HT-29 (cell line): Measurements from ENCODE around the gene LCOR. TPM values are rescaled to one million over a fixed set of nuclear protein-coding genes. Genes with fewer than 3 reads are reported as not detected.

Source experiments
- DNase-seq: peaks from one replicate; pipeline ENCODE4 v3.0.0-alpha.2; 2015; ENCODE audit warnings: low spot score
- total RNA-seq: library from RNA; depleted of rRNA; stranded (reverse); fragments of >200 nt; shearing (Covaris generic); gene quantifications from 2 replicates; pipeline ENCODE4 v1.2.3, GENCODE V29; 2014

LCOR gene
- total RNA-seq, 1 experiment from 2014 or later: 20.2 TPM

DNA sequence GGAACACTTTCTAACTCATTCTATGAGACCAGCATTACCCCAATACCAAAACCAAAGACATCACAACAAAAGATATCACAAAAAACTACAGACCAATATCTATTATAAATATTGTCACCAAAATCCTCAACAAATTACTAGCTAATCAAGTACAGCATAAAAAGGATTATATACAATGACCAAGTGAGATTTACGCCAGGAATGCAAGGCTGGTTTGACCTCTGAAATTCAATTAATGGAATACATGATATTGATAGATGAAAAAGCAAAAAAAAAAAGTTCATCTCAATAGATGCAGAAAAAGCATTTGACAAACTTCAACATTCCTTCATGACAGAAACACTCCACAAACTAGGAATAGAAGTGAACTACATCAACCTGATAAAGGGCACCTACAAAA, 175.3 kb downstream of the LCOR start:
- DNase-seq: no peak

DNA sequence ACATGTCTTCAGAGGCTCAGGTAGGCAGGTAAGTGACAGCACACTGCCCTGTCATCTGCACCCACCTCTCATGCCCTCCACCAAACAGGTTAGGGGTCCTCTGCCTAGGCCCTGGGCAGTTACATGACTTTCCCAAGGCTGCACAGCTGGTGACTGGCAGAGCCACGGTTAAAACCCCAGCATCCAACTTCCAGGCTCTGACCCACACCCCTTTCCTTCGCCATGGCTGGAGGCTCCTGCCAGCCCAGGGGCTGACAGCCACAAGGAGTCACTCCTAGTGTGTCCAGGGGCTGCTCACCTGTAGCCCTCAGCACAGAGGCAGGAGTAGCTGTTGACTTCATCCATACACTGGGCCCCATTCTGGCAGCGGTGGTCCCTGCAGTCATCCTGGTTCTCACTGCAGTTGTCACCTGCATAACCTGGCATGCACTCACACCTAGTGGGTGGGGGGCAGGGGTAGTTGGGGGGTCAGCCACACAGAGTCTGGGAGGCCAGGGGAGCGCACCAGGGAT, 178.7 kb downstream of the LCOR start:
- no peak for DNase-seq

DNA sequence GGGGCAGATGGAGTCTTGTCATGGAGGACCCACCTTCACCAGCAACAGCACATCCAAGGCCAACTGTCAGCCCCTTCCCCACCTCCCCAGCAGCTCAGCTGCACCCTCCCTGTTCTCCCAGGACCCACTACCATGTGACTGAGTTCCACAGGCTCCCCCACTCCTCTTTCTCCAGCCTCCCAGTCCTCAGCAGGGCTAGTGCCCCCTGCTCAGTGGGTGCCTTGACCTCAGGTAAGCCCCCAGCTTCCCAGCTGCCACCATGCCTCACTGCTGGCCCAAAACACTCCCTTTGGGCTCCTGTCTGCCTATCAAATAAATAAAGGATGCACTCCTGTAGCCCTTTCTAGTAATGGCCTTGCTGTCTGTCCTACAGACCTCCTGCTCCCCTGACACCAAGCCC, 179.3 kb downstream of the LCOR start:
- DNase-seq: no peak

DNA sequence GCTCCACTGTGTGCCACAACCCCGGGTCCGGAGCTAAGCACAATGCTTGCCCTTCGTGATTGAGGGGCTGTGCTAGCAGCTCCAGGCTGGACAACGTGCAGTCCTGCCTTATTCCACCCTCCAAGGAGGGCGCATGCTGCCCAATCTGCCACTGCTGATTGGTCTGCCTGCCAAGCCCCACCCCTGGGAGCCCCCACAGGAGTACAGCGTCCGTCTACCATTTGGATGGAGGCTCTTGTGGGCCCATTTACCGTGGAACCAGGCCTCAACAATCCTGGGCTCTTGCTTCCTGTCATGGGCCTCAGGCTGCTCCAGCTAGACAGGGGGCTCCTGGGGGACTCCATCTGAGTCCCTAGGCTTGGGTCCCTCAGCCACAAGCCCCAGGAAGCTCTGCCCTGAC, 180.4 kb downstream of the LCOR start:
- no peak for DNase-seq

DNA sequence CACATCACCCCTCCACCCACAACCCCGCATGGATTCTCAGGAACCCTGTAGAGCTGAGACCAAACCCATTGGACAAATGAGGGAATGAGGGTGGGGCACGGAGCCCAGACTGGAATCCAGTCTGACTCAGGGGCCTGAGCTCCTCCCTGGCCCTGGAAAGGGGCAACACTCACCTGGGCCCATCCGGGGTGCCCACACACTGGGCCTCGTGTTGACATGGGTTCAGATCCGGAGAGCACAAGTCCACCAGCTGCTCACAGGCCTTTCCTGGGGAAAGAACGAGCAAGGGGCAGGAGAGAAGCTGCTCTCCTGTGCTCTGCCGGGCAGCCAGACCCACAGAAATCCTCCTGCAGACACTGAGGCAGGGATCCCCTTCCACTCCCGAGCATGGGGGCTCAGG, 181.5 kb downstream of the LCOR start:
- no peak for DNase-seq

DNA sequence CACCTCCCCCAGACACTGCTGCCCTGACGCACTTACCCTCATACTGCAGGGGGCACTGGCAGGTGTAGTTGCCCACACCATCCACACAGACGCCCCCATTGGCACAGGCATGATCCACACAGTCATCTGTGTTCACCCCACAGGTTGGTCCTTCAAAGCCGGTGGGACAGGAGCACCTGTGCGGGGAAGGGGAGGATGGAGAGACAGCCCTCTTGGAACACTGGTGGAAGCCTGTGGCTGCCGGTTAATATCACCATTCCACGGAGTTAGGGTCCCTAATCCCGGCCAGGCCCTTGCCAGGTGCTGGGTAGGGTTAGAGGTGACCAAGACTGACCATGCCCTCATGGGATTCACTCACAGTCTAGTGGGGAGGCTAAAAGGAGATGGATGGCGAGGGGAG, 181.9 kb downstream of the LCOR start:
- no peak for DNase-seq

DNA sequence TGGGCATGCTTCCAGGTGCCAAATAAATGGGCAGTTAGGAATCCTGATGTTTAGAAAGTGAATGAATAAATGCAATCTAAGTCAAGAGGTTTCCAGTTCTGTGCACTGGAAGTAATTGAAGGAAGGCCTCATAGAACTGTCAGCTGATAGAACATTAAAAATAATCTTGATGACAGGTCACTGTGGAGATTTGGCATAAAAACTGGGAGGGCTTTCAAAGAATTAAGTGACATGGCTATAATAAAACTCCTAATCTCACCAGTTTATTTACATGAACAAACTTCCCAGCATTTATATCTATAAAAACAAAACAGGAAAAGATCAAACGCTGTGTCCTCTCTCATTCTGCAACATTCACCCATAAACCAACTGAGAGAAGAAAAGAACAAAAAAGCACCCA, 183.1 kb downstream of the LCOR start:
- no peak for DNase-seq

DNA sequence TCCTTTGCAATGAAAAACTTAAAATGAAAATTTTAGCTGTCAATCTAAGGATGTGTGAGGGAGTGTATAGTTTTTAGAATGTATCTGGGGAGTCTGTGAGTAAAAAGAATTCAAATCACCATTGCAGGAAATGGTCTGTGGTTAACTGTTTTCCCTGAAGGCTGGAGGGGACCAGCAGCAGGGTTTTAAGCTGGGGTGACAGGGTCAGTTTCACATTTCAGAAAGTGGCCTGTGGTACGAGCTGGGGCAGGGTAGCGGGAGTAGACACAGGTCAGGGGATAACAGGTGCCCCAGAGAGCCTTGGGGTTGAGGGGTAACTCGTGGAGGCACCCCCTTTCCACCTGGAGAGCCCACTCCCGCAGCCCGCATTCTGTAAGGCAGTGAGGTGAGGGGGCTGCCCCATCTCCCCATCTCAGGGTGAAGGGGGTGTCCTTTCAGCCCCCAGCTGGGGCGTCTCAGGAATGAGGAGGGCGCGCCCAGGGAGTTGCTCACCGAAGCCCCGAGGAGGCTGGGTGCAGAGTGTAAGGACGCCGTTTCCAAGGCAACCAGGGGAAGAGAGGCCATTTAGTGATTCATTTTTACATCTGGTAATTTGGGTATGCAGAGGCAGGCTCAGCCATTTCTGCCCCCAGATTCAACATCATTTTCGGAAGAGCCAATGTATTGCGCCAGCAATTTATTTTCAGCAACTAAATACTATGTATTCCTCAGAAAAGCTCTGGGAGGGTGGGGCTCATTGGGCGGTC, 184.8 kb downstream of the LCOR start:
- no peak for DNase-seq

DNA sequence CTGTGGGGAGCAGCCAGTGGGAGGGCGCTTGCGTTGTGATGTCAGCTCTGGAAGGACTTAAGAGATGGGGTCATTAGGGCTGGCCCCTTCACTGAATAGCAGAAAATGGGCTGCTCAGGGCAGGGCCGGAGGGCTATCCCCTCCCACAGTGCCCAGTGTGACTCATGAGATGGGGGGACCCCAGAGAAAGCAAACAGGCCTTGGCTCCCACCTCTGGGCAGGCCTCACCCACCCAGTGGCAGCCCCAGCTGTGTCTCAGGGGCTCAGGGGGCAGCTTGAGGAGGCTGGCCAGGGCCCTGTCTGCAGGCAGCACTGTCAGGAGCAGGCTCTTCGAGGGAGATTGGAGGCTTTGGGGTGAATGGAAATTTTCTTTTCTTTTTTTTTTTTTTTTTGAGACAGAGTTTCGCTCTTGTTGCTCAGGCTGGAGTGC, 185.4 kb downstream of the LCOR start:
- DNase-seq: no peak

DNA sequence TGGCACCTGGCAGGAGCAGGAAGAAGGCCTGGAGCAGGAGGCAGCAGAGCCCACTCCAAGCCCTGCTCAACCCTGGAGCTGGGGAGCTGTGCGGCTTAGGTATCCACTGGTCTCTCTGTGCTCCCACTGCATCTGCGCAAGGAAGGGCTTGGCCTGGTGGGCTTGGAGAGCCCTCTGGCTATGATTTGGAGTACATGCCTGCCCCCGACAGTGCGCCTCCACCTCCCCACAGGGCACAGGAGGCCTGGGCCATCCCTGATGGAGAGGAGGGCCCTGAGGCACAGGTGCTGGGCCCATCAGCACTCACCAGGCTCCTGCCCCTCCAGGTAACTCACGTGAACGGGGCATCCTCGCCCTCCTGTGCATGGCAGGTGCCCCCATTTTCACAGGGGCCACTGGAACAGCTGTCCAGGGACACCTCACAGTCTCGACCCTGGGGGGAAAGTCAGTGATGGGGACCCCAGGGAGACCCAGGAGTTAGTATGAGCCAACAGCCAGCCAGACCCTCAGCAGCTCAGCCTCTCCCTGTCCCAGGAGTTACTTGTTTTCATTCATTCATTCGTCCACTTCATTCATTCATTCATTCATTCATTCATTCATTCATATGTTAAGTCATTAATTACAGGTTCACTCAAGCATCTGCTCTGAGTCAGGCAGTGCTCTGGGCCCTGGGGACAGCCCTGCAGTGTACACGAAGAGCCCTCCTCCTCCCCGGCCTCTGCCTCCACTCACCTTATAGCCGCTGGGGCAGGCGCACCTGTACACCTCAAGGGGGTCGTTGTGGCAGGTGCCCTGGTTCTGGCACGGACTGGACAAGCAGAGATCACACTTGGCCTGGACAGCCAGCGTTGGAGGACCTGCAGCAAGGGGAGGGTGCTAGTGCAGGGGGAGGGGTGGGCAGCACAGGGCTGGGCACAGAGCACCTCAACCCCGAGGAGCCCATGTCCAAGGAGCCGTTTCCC, 186.4 kb downstream of the LCOR start:
- DNase-seq: no peak

DNA sequence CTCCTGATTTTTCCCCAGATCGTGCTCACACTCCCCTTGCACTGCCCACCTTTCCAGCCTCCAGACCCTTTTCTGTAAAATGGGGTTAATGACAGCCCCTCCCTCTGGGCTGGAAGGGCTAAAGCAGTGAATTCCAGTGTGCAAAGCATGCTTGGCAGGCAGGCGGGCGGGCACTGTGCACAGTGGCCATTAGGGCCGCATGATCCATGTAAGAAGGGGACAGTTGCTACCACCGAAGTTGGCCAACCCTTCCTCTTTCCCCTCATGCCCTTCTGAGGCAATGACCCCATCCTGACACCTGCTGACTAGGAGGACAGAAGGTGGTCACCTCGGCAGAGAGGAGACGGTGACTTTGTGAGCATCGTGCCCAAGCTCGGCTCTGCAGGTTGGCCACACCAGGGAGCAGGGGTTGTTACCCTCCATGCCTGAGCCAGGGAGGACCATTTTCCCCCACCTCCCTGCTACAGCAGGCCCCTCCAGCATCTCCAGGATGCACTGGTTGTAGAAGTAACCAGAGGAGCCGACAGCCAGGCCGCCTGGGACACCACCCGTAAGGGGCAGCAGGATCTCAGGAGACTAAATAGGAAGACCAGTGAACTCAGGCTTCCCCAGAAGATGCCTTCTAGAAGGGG, 187.2 kb downstream of the LCOR start:
- no peak for DNase-seq

DNA sequence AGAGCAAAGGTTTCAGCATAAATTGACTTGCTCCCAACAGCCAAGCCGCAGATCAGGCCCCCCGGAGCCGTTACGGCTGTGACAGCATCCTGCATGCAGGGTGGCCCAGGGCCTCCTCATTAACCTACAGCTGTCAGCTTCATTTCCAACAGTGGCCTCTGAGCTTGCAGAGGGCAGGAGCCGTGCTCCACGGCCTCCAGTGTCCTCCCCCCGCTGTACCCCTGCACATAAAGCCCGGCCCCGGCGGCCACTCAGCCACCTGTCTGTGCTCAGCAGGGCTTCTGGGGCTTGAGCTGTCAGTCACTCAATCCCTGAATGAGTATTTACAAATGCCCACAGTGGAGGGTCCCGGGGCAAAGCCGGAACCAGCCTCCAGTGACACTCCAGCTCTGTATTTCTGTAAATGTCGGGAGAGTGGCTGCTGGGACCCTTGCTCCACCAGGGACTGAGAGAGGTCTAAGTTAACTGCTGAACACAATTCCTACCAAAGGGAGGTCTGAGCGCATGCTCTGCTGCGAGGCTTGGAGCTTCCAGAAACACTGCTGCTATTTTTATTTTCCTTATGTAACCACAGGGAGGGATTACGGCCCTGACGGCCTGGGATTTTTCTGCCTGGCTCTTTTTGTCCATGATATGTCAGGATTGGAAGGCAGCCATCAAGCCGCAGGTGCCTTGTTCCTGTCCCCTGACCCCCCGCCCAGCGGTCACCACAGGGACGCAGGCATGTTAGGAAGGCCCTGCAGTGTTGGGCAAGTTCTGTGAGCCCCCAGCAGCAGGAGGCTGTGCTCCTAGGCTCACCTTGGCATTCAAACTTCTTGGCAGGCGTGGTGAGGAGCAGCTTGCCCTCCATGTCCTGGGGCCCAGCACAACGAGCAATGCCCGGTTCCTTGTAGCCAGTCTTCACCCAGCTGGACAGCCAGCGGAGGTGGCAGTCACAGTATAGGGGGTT, 188.6 kb downstream of the LCOR start:
- no peak for DNase-seq

DNA sequence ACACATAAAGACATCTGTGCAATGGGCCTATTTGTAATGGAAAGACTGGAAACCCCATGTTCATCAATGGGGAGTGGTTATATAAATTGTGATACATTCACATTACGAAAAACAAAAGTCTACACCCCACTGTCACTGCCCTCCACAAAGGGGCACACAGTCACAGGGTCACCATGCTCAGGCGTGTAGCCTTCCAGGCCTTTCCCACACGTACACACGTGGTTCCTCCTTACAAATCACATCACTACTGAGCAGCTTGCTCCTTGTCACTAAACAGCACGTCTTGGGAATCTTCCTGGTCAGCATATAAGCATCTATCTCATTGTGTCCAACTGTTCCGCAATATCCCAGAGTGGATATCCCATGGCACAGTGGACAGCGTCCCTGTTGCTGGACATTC, 190.5 kb downstream of the LCOR start:
- no peak for DNase-seq

DNA sequence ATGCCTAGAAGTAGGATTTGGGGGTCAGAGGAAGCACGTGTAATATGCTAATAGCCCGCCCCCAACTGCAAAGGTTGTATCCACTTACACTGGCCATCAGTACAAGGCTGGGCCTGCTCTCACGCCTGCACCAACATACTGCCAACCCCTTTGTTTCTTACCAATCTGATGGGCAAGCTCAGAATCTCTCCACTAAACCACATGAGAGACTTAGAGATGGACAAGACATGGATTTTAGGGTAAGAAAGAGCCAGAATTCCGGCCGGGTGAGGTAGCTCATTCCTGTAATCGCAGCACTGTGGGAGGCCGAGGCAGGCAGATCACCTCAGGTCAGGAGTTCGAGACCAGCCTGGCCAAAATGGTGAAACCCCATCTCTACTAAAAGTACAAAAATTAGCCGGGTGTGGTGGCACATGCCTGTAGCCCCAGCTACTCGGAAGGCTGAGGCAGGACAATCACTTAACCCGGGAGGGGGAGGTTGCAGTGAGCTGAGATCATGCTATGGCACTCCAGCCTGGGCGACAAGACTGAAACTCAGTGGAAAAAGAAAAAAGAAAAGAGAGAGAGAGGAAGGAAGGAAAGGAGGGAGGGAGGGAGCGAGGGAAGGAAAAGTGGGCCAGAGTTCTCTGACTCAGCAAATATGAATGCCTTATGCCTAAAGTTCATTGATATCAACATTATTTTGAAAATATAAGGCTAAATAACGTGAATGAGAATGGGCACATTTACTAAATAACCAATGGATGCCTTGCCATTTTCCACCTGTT, 191.5 kb downstream of the LCOR start:
- no peak for DNase-seq

DNA sequence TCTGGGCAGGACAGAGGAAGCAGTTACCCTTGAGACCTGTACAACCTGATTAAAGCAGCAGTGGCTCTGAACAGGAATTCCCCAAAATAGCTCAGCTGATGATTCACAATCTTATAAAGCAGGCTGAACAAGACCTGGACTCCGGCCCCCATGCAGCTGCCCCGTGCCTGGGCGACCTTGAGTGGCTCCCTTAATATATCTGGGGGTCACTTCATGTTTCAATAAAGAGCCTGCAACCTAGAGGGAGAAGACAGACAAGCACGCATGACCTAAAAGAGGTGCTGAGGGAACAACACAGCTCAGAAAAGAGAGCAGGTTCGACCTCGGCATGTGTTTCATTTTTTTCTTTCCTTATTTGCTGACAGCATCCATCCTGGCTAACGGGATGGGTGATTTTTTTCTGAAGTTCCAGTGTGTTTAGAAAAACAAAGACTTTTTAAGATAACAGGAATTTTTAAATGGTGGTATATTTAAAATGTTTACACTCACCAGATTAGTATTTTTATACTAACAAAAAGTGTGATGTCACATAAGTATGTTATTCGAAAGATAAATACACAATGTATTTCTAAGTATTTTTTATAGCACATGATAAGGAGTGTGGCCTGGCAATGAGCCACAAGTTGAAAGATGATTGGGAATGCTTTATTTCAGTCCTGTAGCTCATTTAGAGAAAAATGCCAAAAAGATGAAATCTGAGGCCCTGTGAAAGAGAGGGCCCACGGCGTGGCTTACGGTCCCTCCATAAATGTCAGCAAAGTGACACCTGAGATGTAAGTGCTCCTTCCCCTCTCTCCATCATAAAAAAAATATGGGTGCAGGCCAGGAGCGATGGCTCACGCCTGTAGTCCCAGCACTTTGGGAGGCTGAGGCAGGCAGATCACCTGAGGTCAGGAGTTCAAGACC, 192.3 kb downstream of the LCOR start:
- DNase-seq: peak; percentile 25

DNA sequence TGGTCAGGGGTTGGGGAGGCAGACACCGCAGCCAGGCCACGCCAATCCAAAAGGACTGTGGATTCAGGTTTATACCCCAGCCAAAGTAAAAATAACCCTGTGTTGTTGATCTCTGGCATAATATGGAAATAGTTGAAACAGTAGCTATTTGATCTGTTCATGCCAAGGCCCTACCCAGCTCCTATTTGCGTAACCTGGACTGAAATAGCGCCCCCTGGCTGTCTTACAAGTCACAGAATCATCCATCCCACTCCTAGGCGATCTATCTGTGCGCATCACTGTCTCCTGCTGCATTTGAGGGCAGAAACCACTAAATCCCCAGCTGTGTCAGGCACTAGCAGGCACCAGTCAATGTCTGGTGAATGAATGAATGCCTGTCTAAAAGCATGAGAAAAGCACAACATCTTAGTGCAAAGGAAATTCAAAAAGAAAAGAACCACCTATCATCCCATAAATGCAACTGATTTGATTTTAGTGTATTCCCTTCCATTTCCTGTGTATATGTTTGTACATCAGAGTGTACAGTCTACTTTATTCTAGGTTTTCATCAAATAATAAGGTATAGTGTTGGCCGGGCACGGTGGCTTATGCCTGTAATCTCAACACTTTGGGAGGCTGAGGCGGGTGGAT, 193.6 kb downstream of the LCOR start:
- DNase-seq: peak; percentile 53

DNA sequence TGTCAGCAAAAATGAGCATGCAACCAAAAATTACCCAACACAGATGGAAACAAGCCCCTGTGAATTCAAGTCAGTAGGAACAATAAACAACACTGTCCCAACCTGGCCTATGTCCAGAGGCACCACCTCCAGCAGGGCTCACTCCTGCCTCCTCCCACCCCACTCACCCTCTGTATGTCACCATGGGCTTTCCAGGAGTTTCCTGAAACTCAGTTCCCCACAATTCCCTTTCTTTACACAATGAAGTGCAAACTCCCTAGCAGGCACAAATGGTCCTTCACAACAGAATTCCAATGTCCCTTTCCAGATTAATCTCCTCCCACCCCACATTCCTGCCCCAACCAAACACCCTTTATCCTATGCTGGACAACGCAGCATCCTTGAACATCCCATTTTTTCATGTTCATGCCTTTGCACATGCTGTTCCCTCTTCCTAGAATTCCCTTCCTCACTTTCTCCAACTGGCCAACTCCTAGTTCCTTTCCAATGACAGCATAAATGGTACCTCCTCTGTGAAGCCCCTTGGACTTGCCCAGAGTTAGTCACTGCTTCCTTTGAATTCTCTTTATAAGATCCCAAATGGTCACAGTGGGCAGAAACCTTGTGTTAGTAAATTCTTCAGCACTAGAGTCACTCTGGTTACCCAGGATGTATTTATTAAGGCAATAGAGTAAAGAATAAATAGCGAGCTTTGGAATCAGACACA, 196.2 kb downstream of the LCOR start:
- DNase-seq: no peak

DNA sequence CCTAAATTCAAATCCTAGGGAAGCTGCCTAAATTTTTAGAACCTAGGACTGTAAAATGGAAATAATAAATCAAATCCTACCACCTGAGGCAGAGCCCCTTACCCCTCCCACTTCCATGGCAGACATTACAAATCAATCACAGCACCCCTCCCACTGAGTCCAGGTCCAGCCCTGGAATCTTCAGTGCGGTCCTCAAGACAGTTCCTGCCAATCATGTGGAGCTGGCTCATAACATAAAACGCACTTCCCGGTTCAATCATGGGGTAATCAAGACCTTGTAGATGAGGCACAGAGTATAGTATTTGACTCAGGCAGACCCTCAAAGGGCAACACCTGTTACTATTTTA, 196.7 kb downstream of the LCOR start:
- no peak for DNase-seq
